ENCODE results near the gene MLYCD.

Gene MLYCD

DNA sequence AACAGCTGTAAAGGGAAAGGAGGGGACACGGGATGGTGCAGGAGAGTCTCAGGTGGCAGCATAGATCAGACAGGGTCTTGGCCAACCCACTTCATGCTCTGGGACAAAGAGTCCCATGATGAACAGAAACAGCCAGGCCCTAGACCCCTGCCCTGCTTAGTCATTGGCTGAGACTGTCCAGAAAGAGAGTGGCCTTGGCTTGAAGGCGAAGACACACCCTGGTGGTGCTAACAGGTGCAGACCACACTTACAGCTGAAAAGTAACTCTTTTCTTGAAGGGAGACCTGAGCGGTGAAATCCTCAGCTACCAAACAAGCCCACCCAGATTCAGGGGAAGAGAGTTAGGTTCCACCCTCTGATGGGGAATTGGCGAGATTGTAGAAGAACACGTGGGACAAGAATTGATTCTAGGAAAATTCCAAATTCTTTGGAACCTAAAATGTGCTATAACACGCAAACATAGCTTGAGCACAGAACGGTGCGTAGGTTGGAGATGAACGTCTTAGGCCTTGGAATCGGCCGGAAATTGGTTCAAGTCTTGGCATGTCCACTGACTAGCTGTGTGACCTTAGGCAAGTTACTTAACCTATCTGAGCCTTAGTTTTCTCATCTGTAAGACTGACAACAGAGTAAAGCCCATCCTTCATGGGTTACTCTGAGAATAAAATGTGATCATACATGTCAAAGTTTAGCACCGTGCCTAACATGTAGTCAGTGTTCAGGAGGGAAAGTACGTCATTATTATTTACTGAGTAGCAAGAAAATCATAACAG lies 12.5 kb upstream of the MLYCD start:
- TF ChIP-seq, protein P1, sequence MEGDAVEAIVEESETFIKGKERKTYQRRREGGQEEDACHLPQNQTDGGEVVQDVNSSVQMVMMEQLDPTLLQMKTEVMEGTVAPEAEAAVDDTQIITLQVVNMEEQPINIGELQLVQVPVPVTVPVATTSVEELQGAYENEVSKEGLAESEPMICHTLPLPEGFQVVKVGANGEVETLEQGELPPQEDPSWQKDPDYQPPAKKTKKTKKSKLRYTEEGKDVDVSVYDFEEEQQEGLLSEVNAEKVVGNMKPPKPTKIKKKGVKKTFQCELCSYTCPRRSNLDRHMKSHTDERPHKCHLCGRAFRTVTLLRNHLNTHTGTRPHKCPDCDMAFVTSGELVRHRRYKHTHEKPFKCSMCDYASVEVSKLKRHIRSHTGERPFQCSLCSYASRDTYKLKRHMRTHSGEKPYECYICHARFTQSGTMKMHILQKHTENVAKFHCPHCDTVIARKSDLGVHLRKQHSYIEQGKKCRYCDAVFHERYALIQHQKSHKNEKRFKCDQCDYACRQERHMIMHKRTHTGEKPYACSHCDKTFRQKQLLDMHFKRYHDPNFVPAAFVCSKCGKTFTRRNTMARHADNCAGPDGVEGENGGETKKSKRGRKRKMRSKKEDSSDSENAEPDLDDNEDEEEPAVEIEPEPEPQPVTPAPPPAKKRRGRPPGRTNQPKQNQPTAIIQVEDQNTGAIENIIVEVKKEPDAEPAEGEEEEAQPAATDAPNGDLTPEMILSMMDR (IDR thresholded peaks at IDR 0.05; ENCODE audit: low read depth, low read length, poor library complexity, severe bottlenecking): no peak
- no peak for TF ChIP-seq EZH2phosphoT487 (IDR thresholded peaks at IDR 0.05; ENCODE audit: borderline replicate concordance, low read length)
- Histone ChIP-seq H3F3A (ENCODE audit: control insufficient read depth, insufficient read depth) (no peaks in the 10 kb centered on the region), H3K27ac (ENCODE audit: low read depth, low read length) (no peak overlapping the region), H3K4me1 (ENCODE audit: control insufficient read depth, low read length) (no peaks in the 10 kb centered on the region), H3K4me2 (ENCODE audit: low read length) (no peak overlapping the region), H3K9me2 (replicated peaks; ENCODE audit: control insufficient read depth, low read length) (no peaks in the 10 kb centered on the region), H3K36me3 (ENCODE audit: control insufficient read depth, low read length) (no peaks in the 10 kb centered on the region), H3K79me2 (ENCODE audit: control insufficient read depth, low read length) (no peaks in the 10 kb centered on the region), H3K9me3 (ENCODE audit: control insufficient read depth, insufficient read depth, low read length) (no peaks in the 10 kb centered on the region), H3K4me3 (ENCODE audit: low read length) (no peak overlapping the region), H3K27me3 (ENCODE audit: control insufficient read depth, low read length) (no peaks in the 10 kb centered on the region), H4K20me1 (ENCODE audit: control insufficient read depth, insufficient read depth, low read depth, low read length) (no peaks in the 10 kb centered on the region)

DNA sequence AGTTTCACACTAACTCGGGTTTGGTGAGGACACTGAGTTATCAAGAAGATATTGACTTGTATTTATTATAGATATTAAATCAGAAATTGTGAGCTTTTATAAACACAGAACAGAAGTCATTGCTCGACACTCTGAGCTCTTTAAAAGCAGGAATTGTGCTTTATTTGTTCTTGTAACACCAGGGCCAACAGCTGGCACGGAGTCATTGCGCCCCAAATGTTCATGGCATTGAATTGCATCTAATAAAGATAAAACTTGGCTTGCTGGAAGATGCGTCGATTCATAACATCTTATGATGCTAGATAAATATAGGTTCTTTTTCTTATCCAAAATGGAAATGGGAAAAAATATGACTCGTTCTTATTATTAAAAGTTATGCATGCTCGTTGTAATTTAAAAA lies 11.8 kb upstream of the MLYCD start:
- Histone ChIP-seq H3F3A (ENCODE audit: control insufficient read depth, insufficient read depth) (no peaks in the 10 kb centered on the region), H3K9me2 (replicated peaks; ENCODE audit: control insufficient read depth, low read length) (no peaks in the 10 kb centered on the region), H4K20me1 (ENCODE audit: control insufficient read depth, insufficient read depth, low read depth, low read length) (no peaks in the 10 kb centered on the region), H3K79me2 (ENCODE audit: control insufficient read depth, low read length) (no peaks in the 10 kb centered on the region), H3K9me3 (ENCODE audit: control insufficient read depth, insufficient read depth, low read length) (no peaks in the 10 kb centered on the region), H3K4me1 (ENCODE audit: control insufficient read depth, low read length) (no peaks in the 10 kb centered on the region), H3K27ac (ENCODE audit: low read depth, low read length) (no peak overlapping the region), H3K36me3 (ENCODE audit: control insufficient read depth, low read length) (no peaks in the 10 kb centered on the region), H3K4me3 (ENCODE audit: low read length) (no peak overlapping the region), H3K27me3 (ENCODE audit: control insufficient read depth, low read length) (no peaks in the 10 kb centered on the region), H3K4me2 (ENCODE audit: low read length) (no peak overlapping the region)
- no peak for TF ChIP-seq EZH2phosphoT487 (IDR thresholded peaks at IDR 0.05; ENCODE audit: borderline replicate concordance, low read length)
- TF ChIP-seq, protein P1 (IDR thresholded peaks at IDR 0.05; ENCODE audit: low read depth, low read length, poor library complexity, severe bottlenecking): peak; percentile 14

DNA sequence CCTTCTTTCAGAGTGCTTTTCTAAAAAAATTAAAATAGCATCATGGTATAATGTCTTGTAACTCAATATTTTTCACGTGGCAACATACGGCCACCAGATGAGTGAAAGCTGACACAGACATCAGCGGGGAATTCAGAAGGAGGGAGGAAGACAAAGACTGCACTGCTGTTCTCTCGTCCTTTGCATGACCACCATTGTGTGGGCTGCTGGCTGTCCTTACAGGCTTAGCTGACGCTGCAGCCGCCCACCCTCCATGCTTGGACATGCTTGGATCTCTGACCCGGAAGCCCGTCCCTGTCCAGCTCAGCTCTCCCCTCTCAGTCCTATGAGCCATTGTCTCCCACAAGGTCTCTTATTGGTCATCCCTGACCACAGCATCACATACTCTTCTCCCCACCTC lies 11.4 kb upstream of the MLYCD start:
- Histone ChIP-seq H3K9me2 (replicated peaks; ENCODE audit: control insufficient read depth, low read length) (no peaks in the 10 kb centered on the region), H3K27me3 (ENCODE audit: control insufficient read depth, low read length) (no peaks in the 10 kb centered on the region), H3F3A (ENCODE audit: control insufficient read depth, insufficient read depth) (no peaks in the 10 kb centered on the region), H3K9me3 (ENCODE audit: control insufficient read depth, insufficient read depth, low read length) (no peaks in the 10 kb centered on the region), H3K4me1 (ENCODE audit: control insufficient read depth, low read length) (no peaks in the 10 kb centered on the region), H3K79me2 (ENCODE audit: control insufficient read depth, low read length) (no peaks in the 10 kb centered on the region), H3K4me2 (ENCODE audit: low read length) (no peak overlapping the region), H3K36me3 (ENCODE audit: control insufficient read depth, low read length) (no peaks in the 10 kb centered on the region), H4K20me1 (ENCODE audit: control insufficient read depth, insufficient read depth, low read depth, low read length) (no peaks in the 10 kb centered on the region), H3K27ac (ENCODE audit: low read depth, low read length) (no peak overlapping the region), H3K4me3 (ENCODE audit: low read length) (no peak overlapping the region)
- TF ChIP-seq, protein P1 (IDR thresholded peaks at IDR 0.05; ENCODE audit: low read depth, low read length, poor library complexity, severe bottlenecking): no peak

All from DOHH2 (cell line).